HG03064 (cell line): Measurements from ENCODE around the gene DENND2A.
"Not testable (repeated sequence)": the region's sequence is repeated elsewhere in the genome, so short reads cannot be mapped to it uniquely, and the experiment has no call there.

Experiments used
- ATAC-seq: cut with Tn5 transposase; IDR thresholded peaks from one replicate; pipeline ENCODE4 v1.9.1; 2021; ENCODE audit warnings: low read depth; ENCODE audit not compliant: unreplicated experiment

The DENND2A gene, protein sequence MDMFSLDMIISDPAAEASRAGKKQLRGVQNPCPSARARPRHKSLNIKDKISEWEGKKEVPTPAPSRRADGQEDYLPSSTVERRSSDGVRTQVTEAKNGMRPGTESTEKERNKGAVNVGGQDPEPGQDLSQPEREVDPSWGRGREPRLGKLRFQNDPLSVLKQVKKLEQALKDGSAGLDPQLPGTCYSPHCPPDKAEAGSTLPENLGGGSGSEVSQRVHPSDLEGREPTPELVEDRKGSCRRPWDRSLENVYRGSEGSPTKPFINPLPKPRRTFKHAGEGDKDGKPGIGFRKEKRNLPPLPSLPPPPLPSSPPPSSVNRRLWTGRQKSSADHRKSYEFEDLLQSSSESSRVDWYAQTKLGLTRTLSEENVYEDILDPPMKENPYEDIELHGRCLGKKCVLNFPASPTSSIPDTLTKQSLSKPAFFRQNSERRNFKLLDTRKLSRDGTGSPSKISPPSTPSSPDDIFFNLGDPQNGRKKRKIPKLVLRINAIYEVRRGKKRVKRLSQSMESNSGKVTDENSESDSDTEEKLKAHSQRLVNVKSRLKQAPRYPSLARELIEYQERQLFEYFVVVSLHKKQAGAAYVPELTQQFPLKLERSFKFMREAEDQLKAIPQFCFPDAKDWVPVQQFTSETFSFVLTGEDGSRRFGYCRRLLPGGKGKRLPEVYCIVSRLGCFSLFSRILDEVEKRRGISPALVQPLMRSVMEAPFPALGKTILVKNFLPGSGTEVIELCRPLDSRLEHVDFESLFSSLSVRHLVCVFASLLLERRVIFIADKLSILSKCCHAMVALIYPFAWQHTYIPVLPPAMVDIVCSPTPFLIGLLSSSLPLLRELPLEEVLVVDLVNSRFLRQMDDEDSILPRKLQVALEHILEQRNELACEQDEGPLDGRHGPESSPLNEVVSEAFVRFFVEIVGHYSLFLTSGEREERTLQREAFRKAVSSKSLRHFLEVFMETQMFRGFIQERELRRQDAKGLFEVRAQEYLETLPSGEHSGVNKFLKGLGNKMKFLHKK

DNA sequence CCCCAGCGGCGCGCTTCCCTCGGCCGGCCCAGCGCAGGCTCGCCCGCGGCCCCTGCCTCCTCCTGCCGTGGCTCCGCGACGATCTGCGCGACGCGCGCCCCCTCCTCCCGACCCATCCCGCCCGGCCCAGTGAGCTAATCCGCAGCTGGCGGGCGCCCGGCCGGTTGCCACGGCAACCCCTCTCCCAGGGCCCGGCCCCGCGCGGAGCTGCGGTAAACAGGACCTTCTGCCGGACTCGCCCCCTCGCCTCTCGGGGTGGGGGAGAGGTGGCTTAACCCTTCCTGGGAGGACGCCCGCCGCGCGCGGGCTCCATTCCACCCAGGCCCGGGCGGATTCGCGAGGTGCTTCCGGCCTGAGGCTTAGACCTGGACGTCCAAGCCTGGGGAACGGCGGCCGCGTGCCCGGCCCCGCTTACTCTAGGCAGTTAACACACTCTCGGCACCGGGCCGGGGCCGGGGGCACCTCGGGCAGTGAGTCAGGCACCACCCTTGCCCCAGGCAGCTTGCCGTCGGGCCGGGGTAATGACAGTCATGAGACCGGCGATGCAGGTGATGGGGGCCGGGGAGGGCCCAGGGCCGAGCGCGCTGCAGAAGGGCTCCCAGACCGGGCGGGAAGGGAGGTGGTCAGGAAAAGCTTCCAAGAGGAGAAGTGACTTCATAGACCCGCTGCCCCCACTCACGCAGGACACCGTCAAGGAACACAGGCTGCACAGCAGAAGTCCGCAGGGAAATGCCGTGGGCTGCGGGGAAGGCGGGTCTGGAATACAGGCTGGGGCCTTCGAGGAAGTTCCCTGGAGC lies at the start of gene DENND2A:
TSS of gene DENND2A (minus strand) at position 87 of the 797 bp plus-strand sequence. CDS start 38,416 bp downstream, outside the sequence.
- no peak for ATAC-seq

DNA sequence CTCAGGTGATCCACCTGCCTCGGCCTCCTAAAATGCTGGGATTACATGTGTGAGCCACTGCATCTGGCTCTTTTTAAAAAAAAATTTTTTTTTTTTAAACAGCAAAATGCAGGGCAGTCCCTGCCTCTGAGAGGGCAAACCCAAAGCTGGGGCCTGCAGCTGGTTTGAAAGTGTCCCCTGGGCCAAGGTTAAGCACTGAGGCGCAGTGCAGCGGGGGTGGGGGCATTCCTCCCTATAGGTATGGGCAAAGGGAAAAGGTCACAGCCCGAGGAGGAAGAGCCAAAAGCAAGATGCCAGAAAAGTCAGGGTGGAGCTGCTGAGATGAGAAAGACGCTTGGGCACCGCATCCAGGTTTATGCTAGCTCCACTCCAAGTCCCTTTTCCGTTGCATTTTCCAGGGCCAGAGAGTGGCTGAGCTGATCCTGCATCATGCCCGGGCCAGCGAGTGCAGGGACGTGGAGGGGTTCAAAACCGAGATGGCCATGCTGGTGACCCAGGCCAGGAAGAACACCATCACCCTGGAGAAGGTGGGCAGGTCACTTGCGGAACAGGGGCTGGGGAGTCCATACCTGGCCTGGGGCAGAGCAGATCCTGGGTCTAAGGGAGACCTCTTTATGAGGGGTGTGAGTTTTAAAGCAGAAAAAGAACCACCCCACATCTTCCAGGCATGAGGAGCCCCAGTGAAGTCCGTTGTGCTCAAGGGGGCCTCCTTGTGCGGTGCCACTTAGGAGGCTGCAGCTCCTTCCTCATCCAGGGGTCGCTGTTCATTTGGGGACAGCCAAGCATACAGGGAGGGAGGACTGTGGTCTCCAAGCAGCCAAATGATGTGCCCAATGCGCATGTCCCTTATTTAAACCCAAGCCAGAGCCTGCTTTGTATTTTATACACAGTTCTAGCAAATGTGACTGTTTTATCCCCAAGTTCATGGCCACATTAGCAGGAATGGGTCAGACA lies 48.9 kb upstream of the DENND2A start:
- no peak for ATAC-seq

DNA sequence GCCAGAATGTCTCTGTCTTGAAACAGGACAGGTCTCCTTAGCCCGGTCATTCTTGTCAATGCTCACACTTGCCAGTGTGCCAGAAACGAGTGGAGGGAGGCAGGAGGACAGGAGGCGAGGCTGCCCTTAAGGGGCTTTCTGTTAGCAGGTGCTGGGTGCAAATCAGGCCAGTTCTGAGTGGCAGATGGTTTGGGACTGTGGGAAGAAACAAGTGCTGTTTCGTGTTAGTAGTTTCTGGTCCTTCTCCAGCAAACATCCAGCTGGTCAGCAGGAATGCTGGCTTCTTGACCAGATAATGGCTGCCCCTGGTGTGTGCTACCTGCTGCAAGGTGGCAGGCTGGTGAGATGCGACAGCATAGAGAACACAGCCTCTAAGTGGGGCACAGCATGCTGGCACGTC lies 47.7 kb upstream of the DENND2A start:
- no peak for ATAC-seq

GRCh38 chr7:140686921-140687320 lies 46.3 kb upstream of the DENND2A start:
- no peak for ATAC-seq

DNA sequence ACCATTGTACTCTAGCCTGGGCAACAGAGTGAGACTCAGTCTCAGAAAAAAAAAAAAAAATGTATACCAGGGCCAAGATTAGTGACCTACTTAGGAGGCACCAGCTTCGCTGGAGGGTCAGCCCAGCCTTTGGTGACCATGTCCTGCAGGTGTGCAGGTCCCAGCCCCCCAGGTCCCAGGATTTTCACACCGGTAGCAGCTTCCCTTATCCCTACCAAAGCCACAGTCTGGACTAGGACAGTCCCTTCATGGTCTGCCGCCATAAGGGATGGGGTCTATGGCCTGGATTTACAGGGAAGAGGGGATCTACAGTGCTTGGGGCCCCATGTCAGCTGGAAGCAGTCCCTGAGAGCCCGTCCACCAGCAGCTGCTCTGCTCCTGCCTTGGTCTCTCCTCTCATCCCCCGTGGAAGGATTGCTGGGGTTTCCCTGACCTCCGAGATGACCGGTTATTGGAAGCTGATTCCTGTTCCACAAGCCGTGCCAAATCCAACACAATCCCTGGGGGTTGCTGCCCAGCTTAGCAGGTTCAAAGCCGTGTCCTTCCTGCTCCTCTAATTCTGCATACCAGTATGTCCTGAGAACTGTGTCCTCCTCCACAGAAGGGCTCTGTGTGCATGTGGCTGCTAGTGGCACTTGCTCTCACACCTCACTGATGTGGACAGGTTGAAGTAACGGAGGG lies 44.9 kb upstream of the DENND2A start:
- ATAC-seq = no peak

DNA sequence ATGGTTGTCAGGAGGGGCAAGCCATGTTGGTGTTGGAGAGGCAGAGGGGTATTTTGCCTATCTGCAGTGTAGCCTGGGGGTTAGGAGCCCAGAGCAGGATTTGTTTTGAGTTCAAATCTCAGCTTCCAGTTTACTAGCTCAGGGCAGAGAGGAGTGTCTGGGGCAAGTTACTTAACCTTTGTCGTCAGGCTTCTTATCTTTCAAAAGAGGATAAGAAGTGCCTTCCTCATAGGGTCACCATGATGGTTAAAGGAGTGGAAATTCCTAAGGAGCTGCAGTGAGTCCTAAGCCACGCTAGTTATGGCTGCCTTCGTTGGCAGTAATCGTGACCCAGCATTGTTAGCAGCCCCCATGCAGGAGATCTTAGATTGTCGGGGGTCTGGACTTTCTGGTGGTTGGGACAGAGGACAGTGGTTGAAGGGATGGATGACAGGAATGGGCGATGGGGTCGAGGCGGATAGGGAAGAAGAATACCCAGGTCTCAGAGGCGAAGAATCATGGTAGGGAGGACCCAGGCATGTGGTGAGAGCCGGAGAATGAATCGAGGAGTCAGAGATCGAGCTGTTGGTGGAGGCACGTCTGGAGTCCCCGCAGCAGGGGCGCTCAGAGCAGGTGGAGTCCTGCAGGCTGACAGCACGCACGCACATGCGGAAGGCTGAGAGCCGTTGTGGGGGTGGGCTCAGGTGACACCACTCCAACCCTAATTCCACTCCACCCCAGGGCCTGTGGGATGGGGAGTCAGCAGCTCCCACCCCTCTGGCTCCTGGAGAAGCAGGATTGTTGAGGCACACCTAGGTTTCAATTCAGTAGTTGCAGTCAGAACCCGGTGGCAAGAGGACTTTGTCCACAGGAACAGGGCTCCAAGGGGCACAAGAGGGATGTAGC lies 43.7 kb upstream of the DENND2A start:
- no peak for ATAC-seq

DNA sequence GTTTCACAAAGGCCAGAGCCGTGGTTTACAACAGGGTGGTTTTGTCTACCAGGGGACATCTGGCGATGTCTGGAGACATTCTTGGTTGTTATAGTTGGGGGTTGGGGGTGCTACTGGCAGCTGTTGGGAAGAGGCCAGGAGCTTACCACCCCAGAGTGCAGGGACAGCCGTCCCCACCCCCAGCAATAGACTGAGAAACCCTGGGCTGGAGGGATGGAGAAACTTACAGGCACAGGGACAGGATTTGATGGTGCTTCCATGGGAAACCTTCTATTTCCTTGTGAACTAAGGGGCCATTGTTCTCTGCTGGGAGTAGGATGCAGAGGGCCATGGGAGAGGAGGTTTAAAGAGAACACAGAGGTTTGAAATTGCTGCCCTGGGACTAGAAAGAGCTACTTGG lies 43.0 kb upstream of the DENND2A start:
- no peak for ATAC-seq

GRCh38 chr7:140681766-140682165 lies 41.2 kb upstream of the DENND2A start:
- no peak for ATAC-seq

GRCh38 chr7:140680886-140681285 lies 40.3 kb upstream of the DENND2A start:
- ATAC-seq = no peak

GRCh38 chr7:140679186-140679585 lies 38.6 kb upstream of the DENND2A start:
- no peak for ATAC-seq

DNA sequence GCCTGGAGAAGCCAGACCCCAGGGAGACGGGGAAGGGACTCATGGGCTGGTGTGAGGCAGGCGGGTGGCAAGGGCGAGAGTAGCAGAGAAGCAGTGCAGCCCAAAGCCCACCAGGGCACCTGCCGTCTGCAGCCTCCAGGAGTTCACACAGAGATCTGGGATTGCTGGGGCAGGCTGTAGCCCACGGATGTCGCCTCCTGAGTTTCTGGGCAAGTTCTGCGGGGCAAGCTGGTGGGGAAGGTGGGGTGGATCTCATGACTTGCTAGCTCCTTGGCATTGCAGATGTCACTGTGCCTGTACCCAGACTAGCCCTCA lies 38.2 kb upstream of the DENND2A start:
- ATAC-seq = no peak

- ATAC-seq = no peak
Observed at GRCh38 chr7:140678081-140678815, 37.6 kb upstream of the DENND2A start.

DNA sequence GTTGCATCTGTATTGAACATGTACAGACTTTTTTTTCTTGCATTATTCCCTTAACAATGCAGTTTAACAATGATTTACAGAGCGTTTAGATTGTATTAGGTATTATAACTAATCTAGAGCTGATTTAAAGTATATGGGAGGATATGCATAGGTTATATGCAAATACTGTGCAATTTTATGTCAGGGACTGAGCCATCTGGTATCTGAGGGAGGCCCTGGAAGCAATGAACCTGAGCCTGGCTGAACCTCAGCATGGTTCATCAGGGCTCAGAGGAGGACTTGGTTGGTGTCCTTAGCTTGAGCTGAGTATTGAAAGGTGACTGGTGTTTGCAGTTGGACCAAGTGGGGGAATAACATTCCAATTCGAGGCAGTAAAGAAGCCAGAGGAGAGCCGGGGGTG lies 36.9 kb upstream of the DENND2A start:
- ATAC-seq = no peak

DNA sequence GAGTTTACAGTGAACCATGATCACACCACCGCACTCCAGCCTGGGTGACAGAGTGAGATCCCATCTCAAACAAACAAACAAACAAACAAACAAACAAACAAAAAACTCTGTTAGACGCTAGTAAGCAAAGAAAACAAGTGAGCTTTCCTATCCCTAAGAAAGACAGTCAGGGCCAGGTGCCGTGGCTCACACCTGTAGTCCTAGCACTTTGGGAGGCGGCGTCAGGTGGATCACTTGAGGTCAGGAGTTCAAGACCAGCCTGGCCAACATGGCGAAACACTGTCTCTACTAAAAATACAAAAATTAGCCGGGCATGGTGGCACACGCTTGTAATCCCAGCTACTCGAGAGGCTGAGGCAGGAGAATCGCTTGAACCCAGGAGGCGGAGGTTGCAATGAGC lies 36.3 kb upstream of the DENND2A start:
- not testable (repeated sequence) for ATAC-seq

GRCh38 chr7:140676306-140676705 lies 35.7 kb upstream of the DENND2A start:
- peak; percentile 48 for ATAC-seq

- no peak for ATAC-seq
Observed at GRCh38 chr7:140675726-140676125, 35.1 kb upstream of the DENND2A start.

DNA sequence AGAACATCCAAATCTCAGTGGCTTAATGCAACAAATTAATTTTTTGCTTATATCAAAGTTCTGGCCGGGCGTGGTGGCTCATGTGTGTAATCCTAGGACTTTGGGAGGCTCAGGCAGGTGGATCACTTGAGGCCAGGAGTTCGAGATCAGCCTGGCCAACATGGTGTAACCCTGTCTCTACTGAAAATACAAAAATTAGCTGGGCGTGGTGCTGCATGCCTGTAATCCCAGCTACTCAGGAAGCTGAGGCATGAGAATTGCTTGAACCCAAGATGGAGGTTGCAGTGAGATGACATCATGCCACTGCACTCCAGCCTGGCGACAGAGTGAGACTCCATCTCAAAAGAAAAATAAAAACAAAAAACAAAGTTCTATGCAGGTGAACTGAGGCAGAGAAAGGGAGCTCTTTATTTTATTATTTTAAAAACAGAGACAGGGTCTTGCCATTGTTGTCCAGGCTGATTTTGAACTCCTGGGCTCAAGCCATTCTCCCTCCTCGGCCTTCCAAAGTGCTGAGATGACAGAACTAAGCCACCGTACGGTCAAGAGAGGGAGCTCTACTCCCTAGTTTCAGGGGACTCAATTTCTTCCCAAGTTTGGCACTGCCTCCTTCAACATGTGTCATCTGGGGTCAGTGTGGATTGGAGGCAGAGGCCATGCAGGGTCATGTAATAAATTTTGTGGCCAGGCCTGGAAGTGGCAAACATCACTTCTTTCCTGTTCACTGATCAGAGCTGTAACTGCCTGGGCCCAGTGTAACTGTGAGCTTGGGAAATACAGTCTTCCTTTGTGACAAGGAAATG lies 34.5 kb upstream of the DENND2A start:
- no peak for ATAC-seq
